ENCODE measurements around the gene TSPAN18. TPM values are rescaled to one million over a fixed set of nuclear protein-coding genes. Genes with fewer than 3 reads are reported as not detected.

TSPAN18 gene
- total and polyA plus RNA-seq, 2 of the 8 experiments (the other 6 are each of a cell fraction or from before 2014, with no cell fraction given): 5.2 to 10.2 TPM

DNA sequence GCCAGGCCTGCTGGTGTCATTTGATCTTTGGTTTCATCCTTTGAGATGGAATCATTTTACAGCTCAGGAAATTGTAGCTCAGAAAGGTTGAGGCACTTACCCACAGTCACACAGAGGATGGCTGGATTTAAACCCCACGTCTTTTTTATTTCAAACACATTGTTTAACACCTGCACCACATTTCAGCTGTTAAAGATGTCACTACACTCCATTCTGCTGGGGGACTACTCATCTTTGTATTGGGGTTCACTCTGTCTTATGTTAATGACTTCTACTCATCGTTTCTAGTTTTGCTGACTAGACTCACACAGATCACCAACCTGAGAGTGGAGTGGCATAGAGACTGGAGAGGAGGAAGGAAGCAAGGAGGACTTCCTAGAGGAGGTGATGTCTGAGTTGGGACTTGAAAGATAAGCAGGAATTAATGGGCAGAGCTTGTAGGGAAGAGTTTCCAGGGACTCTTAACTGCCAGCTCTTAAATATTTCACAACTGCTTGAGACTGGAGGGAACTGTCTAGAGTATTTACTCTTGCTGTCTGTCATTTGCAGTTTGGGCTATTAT, 143.9 kb downstream of the TSPAN18 start:
- H3K4me3 ChIP-seq (ENCODE audit: extremely low read depth in 1 of 4, insufficient read depth in 2 of 4, low read depth in 3 of 4, low read length in 4 of 4): no peak overlapping the region
- H3K27ac ChIP-seq (ENCODE audit: low read depth, low read length): no peak overlapping the region
- no peaks in the 10 kb centered on the region for H4K20me1 ChIP-seq (replicated peaks in 1 of 2; ENCODE audit: control insufficient read depth in 1 of 2, insufficient read depth in 2 of 2, low read length in 2 of 2)
- peaks cover 0 to 11% (median 7%) of the 10 kb centered on the region in 4 experiments; a peak in 6 of 7 replicates for H3K4me1 ChIP-seq (replicated peaks in 1 of 4; ENCODE audit: control insufficient read depth in 3 of 4, insufficient read depth in 4 of 4, low read length in 3 of 4)
- H4K5ac ChIP-seq (ENCODE audit: insufficient read length, low read depth, low read length): no peak overlapping the region
- H3K79me1 ChIP-seq (ENCODE audit: low read depth, low read length): no peaks in the 10 kb centered on the region
- no peak overlapping the region for H3K4me2 ChIP-seq (ENCODE audit: insufficient read depth in 1 of 2, low read depth in 2 of 2, low read length in 2 of 2)
- no peak for TF ChIP-seq TBP (IDR thresholded peaks at IDR 0.05; ENCODE audit: low read depth, low read length)
- TF ChIP-seq, protein P1, sequence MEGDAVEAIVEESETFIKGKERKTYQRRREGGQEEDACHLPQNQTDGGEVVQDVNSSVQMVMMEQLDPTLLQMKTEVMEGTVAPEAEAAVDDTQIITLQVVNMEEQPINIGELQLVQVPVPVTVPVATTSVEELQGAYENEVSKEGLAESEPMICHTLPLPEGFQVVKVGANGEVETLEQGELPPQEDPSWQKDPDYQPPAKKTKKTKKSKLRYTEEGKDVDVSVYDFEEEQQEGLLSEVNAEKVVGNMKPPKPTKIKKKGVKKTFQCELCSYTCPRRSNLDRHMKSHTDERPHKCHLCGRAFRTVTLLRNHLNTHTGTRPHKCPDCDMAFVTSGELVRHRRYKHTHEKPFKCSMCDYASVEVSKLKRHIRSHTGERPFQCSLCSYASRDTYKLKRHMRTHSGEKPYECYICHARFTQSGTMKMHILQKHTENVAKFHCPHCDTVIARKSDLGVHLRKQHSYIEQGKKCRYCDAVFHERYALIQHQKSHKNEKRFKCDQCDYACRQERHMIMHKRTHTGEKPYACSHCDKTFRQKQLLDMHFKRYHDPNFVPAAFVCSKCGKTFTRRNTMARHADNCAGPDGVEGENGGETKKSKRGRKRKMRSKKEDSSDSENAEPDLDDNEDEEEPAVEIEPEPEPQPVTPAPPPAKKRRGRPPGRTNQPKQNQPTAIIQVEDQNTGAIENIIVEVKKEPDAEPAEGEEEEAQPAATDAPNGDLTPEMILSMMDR (IDR thresholded peaks at IDR 0.05; ENCODE audit: control extremely low read depth in 1 of 3, insufficient read depth in 1 of 3, low read depth in 1 of 3, low read length in 3 of 3): no peak
- TF ChIP-seq PHF8 (conservative IDR thresholded peaks at IDR 0.05; ENCODE audit: low read depth, low read length): no peak
- TF ChIP-seq JUN (IDR thresholded peaks at IDR 0.05; ENCODE audit: low read depth, low read length): no peak
- TF ChIP-seq CHD1 (IDR thresholded peaks at IDR 0.05; ENCODE audit: low read depth, low read length): no peak
- no peak for TF ChIP-seq SIX5 (IDR thresholded peaks at IDR 0.05; ENCODE audit: low read depth, low read length)
- no peak for TF ChIP-seq SRF (IDR thresholded peaks at IDR 0.05; ENCODE audit: low read depth, low read length)
- TF ChIP-seq, protein P2, sequence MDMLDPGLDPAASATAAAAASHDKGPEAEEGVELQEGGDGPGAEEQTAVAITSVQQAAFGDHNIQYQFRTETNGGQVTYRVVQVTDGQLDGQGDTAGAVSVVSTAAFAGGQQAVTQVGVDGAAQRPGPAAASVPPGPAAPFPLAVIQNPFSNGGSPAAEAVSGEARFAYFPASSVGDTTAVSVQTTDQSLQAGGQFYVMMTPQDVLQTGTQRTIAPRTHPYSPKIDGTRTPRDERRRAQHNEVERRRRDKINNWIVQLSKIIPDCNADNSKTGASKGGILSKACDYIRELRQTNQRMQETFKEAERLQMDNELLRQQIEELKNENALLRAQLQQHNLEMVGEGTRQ (IDR thresholded peaks at IDR 0.05; ENCODE audit: low read length): no peak
- TF ChIP-seq EGR1 (IDR thresholded peaks at IDR 0.05; ENCODE audit: borderline replicate concordance, low read depth, low read length): no peak
- H3K79me2 ChIP-seq (ENCODE audit: control insufficient read depth in 1 of 2, insufficient read depth in 2 of 2, low read length in 2 of 2): no peaks in the 10 kb centered on the region
- H3K23me2 ChIP-seq (ENCODE audit: low read depth, low read length): no peaks in the 10 kb centered on the region
- CTCF ChIA-PET (ENCODE audit: partially characterized antibody): interaction anchor here (0.6 to 5.0 kb wide), 17 partner anchors 10 to 249 kb away, joined by 3 to 26 read pairs (median 3); no protein-coding TSS in a partner anchor
- H3K36me3 ChIP-seq (ENCODE audit: control insufficient read depth in 2 of 4, insufficient read depth in 4 of 4, low read length in 3 of 4): no peaks in the 10 kb centered on the region
- no peak overlapping the region for H3K14ac ChIP-seq (ENCODE audit: insufficient read length)
- POLR2A ChIA-PET (ENCODE audit: partially characterized antibody): interaction anchor here (1.4 to 2.6 kb wide), 2 partner anchors 8 to 46 kb away, joined by 6 to 7 read pairs; no protein-coding TSS in a partner anchor
- H3K4ac ChIP-seq (replicated peaks; ENCODE audit: insufficient read length, low read depth, low read length): no peak overlapping the region
- H2AFZ ChIP-seq (ENCODE audit: low read length): no peak overlapping the region
- H2BK120ac ChIP-seq (replicated peaks; ENCODE audit: low read depth, low read length): no peak overlapping the region
- no peak overlapping the region for H3K23ac ChIP-seq (ENCODE audit: insufficient read length)
- H3K18ac ChIP-seq (ENCODE audit: extremely low read depth, low read length): no peak overlapping the region
- no peak overlapping the region for H4K91ac ChIP-seq (replicated peaks; ENCODE audit: insufficient read length, low read length)
- FAIRE-seq (no peak), DNase-seq (ENCODE audit: low read depth in 1 of 2, low spot score in 2 of 2) (no peak)
- 77% methylated on average over 2 of the region's 2 CpGs; no CpG with 5 or more reads in 1 of the 2 experiments for WGBS, 2 experiments (ENCODE audit: extremely low coverage in 1 of 2, insufficient coverage in 1 of 2, insufficient read length in 1 of 2, insufficient replicate concordance in 2 of 2, low coverage in 1 of 2, low lambda C conversion rate in 2 of 2, missing lambda C conversion rate in 1 of 2)
- H2BK12ac ChIP-seq (ENCODE audit: low read depth, low read length): no peak overlapping the region
- H2BK20ac ChIP-seq (ENCODE audit: low read length): no peak overlapping the region
- no peaks in the 10 kb centered on the region for H3K9me3 ChIP-seq (ENCODE audit: insufficient read depth in 2 of 2, low read depth in 1 of 2, low read length in 1 of 2)
- no peak overlapping the region for H2AK5ac ChIP-seq (ENCODE audit: low read depth, low read length)
- H4K8ac ChIP-seq (ENCODE audit: extremely low read depth, insufficient read depth, low read length): no peak overlapping the region
- H2BK15ac ChIP-seq (ENCODE audit: low read length): no peak overlapping the region
- no peak overlapping the region for H3K9ac ChIP-seq (replicated peaks in 1 of 4; ENCODE audit: extremely low read depth in 1 of 4, low read depth in 3 of 4, low read length in 3 of 4)
- no peak overlapping the region for H3K56ac ChIP-seq (replicated peaks; ENCODE audit: insufficient read length, low read depth, low read length)
- no peak overlapping the region for H2BK5ac ChIP-seq (ENCODE audit: low read depth, low read length)
- H3K27me3 ChIP-seq (replicated peaks in 1 of 4; ENCODE audit: control insufficient read depth in 3 of 4, extremely low read depth in 1 of 4, insufficient read depth in 3 of 4, low read length in 3 of 4): no peaks in the 10 kb centered on the region
